ENCODE data around the gene TMEM131. TPM values are rescaled to one million over a fixed set of nuclear protein-coding genes. Genes with fewer than 3 reads are reported as not detected.
"Not testable (repeated sequence)": the region's sequence is repeated elsewhere in the genome, so short reads cannot be mapped to it uniquely, and the experiment has no call there.

TMEM131 gene
- polyA plus RNA-seq, 10 donors: 37.2 to 58.2 (median 44.1) TPM

DNA sequence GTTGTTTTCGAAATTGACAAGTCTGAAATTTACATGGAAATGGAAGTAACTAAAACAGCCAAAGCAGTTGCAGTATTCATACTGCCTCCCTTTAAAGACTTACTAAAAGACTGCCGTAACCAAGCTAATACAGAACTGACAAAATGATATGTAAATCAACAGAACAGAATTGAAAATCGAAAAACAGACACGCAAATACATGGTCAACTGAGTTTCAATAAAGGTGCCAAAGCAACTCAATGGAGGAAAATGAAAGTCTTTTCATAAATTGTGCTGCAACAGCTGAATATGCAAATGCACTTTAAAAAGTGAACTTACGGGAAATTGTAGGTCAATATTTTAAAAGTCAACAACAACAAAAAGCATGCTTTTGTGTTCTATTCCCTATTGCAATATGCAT, 34.2 kb downstream of the TMEM131 start:
- DNase-seq: no peak

DNA sequence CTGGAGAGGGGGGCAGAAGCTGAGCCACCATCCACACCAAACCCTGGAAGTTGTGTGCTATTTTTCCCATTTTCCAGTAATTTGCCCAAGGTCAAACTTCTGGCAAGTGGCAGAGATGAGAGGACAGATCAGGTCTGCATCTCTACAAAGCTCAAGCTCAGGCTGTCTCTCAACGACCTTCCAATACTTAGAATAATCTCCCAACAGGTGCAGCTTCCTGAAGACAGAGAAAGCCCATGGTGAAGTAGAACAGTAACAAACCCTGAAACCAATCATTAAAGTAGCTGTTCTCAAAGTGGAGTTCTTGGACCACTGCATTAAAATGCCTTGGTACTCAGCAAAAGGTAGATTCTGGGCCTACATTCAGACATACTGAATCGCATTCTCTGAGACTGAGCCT, 37.6 kb downstream of the TMEM131 start:
- DNase-seq: no peak

DNA sequence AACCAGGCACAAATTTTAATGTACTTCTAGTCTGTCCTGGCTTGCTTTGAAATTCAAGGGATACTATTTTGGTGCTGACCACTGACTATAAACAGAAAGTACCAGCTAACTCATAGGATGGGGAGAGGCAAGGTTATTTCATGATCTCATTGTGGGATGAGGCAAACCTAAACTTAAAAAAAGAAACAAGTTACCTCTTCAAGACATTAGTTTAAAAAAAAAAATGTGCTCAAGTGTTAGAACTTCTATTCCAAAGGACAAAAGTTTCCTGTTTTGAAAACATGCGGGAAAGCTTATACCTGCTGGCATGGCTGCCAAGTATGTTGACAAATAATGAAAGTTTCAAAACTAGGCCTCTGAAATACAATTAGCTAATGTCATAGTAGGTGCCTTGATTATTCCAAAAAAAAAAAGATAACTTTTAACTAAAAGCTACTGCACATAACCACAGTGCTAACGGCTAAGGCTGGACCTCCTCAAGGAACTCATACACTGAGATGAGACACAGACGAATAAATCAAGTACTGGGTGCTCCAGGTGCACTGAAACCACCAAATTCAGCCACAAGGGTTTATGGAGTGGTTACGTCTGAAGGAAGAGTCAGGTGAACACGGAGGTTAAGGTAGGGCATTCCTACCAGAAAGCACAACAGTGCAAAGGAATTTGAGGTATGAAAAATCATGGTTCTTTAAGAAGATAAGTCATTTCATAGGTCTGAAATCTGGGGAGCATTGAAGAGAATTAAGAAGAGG, 38.1 kb downstream of the TMEM131 start:
- no peak for DNase-seq

DNA sequence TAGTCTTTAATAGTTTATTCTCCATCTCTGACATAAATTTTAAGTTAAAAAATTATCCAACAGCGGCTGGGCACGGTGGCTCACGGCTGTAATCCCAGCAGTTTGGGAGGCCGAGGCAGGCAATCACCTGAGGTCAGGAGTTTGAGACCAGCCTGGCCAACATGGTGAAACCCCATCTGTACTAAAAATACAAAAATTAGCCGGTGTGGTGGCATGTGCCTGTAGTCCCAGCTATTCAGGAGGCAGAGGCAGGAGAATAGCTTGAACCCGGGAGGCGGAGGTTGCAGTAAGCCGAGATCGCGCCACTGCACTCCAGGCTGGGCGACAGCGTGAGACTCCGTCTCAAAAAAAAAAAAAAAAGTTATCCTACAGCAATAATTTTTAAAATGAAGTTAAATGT, 39.0 kb downstream of the TMEM131 start:
- DNase-seq: not testable (repeated sequence)

DNA sequence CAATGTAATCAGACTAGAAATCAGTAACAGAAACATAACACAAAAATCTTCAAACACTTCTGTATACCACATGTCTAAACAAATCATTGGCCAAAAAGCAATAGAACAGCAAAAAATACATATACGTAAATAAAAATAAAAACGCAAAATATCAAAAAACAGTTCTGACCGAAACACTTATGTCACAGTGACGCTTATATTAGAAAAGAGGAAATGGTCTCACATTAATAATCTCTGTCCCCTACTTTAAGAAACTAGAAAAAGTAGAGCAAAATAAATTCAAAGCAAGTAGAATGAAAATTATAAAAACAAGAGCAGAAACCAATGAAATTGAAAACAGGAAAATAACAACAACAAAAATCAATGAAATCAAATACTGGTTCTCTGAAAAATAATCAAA, 41.9 kb downstream of the TMEM131 start:
- DNase-seq: no peak

DNA sequence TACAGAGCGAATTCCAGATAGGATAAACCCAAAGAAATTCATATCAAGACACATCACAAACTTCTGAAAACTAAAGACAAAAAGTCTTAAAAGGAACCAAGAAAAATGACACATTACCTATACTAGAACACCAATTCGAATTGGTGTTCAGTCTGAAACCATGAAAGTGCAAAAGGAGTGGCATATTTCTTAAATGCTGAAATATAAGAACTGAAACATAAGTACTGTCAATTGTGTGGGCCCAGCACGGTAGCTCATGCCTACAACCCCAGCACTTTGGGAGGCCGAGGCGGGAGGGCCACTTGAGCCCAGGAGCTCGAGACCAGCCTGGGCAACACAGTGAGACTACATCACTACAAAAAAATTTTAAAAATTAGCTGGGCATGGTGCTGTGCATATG, 43.4 kb downstream of the TMEM131 start:
- no peak for DNase-seq

DNA sequence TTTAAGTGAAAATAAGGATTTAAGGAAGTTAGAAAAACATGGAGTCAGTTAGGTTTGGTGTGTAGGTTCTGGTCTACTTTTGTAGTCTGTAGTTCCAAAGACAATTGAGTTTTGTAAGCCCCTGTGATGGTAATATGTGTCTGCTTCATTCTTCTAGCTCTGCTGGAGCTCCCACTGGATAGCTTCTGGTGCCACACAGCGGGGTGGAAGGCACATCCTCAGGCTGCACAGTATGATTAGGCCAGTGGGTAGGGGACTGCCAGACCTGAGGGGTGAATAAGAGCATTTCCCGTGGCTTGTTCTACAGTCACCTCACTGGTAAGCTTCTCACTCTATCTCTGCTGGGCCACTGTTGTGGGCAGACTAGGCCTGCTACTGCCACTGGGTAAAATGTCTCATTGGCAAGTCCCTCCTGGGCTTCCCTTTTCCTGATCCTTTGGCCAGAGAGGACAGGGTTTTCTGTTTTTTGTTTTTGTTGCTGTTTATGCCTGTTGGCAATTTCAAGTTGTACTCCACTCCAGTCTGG, 44.5 kb downstream of the TMEM131 start:
- no peak for DNase-seq

DNA sequence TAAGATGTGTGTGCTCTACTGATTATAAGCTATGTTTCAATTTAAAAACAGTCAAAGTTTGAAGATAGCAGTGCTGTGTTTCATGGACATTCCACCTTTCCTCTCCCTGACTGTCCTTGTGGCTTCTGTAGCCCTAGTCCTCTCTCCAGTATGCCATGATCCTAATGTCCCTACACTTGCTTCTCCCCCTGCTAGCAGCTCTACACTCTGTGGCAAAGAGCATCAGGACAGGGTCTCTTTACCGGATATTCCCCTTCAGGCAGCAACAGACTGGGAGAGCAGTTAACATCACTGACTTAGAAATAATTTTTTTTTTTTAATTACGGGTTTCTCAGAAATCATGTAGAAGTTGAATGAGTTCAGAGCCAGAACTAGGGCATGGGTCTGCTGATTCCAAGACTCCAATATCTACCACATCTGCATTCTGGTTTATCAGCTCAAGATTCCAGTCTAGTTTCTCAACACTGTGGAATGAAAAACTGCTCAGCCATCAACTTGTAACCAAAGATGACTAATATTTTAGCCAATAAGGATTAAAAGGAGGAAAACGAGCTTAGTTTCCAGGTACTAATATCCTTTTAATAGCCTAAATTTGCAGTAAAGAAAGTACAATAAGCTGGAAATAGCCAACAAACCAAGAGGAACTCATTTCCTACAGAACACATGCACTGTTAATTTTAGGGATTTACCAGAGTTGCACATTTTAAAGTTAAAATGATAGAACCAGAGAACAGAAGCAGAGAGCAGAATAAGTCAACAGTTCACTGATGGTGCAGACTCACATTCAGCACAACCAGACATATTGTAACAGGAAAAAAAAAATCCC, 45.2 kb downstream of the TMEM131 start:
- DNase-seq: peak in 1 of 3 donors; percentile 79

DNA sequence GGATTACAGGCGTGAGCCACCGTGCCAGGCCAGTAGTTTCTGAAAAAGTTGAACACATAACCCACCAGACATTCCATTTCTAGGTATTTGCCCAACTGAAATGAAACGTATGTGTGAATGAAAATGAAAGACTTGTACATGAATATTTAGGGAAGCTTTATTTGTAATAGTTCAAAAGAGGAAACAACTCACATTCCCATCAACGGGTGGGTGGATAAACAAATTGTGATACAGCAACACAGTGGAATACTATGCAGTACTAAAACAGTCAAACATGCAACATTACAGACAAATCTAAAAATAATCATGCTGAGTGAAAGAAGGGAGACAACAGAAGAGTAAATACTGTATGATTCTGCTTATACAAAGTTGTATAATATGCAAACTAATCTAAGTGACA, 46.8 kb downstream of the TMEM131 start:
- DNase-seq: no peak

DNA sequence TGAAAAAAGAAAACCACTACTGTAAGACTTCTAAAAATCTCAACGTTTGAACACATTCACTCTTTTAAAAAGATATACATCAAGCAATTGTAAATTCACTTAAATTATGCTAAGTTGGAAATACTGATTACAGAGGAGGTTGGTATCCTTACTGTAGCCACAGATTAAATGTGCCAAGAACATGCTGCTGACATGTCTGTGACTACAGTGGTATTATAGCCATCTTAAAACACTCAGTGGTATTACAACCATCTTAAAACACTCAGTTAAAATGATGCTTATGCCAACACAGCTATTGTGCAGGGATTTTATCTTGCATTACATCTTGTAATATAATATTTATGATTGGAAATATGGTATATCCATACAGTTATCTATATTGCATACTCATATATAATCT, 50.0 kb downstream of the TMEM131 start:
- DNase-seq: no peak

DNA sequence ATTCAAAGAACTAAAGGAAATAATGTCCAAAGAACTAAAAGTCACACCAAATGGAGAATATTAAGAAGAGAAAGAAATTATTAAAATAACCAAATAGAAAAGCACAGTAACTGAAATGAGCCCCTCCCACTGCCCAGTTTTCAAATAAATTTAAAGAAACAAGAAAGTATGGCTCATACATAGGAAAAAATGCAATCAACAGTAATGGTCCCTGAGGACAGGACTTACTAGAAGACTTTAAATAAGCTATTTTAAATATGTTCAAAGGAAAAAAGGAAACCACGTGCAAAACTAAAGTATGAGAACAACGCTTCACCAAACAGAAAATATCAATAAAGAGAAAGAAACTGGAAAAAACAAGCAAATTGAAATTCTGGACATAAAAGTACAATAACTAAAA, 58.9 kb downstream of the TMEM131 start:
- DNase-seq: peak in 1 of 3 donors; percentile 39

DNA sequence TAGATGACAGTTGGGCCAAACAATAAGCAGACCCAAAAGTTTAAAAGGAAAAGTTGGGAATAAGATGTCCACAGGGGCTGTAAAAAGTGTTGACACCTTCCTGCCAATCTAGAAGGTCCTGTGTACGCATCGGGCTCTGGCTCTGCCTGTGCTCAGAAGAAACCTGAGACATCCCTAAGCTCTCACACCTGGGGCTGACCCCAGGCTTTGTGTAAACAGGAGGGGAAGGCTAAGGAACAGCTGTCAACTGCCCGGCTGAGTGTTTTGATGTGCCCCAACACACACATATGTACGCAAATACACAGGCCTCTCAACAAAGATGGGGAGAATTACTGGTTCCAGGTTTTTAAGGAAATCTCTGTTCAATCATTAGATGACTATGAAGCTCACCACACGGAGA, 59.5 kb downstream of the TMEM131 start:
- peak; percentile 40 to 50 (median 43) for DNase-seq

DNA sequence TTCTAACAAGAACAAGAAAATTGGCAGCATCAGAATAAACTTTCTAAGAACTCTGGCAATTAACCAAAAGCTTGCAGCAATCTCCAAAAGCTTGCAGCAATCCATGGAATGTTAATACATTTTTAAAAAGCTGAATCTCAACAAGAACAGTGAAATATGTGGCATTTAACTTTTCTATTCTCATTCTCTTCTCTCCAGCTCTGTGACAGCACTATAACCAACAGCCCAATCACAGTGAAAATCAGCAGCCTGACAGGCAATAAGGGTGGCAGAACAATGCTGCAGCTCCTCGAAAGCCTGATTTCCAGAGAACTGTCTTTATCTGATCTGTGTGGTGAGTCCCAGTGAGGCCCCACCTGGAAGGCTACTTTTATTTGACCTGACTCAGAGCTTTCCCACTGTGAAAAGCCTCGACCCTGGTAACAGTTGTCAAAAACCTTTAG, 60.0 kb downstream of the TMEM131 start:
- DNase-seq: peak; percentile 56 to 69 (median 66)

DNA sequence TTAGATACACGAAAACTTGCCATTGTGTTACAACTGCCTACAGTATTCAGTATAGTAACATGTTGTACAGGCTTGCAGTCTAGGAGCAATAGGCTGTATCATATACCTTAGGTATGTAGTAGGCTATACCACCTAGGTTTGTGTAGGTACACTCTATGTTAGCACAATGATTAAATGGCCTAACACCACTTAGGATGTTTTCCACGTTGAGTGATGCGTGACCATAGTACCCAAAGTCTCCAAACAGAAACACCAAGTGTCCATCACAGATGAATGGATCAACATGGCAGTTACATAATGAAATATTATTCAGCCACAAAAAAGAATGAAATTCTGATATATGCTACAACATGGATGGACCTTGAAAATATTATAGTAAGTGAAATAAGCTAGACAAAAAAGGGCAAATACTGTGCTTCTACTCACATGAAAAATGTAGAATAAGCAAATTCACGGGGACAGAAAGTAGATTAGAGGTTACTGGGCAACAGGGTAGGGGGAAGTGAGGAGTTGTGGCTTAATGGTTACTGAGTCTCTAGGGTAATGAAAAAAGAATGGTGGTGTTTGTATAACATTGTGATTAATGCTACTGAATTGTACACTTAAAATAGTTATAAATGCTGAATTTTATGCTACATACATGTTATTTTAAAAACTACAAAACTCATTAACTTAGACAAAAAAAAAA, 62.6 kb downstream of the TMEM131 start:
- DNase-seq: no peak

DNA sequence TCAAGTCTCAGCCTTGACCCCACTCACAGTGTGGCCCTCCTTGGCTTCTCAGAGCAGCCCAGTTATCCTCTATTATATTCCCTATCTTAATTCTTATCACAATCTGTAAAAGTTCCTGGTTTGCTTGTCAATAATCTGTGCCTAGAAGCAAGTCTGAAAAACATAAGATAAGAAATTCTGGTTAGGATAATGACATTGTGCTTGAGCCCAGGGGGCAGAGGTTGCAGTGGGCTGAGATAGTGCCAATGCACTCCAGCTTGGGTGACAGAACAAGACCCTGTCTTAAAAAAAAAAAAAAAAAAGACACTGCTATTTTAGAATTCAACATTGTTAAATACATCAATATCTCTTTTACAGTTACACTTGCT, 63.9 kb downstream of the TMEM131 start:
- no peak for DNase-seq

DNA sequence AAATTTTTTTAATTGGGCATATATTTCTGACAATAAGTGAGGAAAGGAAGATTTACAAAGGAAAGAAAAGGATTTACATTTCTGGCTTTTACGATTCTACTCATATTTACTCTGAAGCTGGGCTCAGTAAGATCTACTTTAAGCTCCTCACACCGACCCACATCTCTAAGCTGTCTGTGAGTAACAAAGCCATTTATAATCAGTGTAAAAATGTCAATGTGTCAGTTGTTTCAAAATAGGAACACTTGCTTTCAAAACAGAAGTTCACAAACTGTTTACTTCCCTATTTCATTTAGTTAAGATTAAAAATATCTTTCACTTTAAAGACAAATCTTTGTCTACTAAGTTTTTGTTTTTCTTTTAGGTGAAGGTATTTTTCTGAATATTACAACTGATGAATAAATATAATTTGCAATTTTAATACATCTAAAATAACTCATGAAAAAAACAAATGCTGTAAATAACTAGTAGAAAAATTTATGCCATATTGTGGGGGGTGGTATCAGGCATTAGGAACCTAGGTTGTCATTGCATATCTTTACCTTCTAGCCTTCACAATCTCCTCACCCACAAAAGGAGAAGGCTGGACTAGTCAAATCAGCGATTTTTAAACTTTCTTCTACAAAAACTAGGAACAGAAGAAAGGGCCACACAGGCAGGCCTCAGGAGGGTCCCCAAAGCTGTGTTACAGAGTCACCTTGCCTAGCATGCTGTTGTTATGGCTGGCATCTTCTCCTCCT, 64.5 kb downstream of the TMEM131 start:
- DNase-seq: no peak

DNA sequence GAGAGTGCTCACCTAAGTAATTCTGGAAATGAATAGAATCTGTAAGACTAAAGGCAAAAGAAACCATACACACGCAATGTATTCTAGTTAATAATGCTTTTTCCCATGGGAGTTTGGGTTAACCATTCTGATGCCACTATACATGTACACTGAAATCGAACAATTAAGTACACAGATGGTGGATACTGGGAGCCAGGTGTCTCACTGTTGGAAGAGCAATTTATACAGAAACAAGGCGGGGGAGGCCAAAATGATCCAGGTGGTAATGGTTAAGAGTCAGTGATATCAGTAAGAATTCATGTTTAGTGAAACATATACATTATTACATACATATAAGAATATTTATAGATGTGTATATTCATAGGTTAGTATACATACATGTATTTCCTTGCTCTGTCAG, 67.2 kb downstream of the TMEM131 start:
- DNase-seq: no peak

DNA sequence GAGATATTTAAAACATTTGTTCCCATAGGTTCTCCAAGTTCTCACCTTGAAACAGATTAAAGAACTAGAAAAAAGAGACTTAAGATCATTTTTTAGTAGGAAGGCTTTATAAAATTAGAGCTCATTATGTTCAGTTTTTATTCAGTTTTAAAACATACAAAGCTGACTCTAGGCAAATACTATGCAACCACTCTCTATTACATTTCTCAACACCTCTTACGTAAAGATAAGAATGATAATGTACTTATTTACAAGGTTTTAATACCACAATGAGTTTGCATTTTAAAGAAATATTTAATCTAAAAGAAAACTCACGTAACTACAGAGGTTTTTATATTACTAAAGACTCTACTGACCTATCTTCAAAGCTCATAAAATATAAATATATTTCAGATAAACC, 68.8 kb downstream of the TMEM131 start:
- DNase-seq: no peak

DNA sequence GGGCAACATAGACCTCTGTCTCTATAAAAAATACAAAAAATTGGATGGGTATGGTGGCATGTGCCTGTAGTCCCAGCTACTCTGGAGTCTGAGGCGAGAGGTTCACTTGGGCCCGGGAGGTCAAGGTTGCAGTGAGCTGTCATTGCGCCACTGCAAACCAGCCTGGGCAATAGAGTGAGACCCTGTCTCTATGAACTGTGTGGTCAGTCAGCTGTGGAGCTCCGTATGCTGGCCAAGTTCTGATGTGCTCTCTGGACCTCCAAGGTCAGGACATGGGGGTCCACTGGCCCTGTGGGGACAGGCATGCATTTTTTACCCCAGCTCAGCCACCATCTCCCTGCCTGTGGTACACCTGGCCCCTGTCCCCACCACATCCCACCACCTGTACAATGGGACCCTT, 71.6 kb downstream of the TMEM131 start:
- no peak for DNase-seq

DNA sequence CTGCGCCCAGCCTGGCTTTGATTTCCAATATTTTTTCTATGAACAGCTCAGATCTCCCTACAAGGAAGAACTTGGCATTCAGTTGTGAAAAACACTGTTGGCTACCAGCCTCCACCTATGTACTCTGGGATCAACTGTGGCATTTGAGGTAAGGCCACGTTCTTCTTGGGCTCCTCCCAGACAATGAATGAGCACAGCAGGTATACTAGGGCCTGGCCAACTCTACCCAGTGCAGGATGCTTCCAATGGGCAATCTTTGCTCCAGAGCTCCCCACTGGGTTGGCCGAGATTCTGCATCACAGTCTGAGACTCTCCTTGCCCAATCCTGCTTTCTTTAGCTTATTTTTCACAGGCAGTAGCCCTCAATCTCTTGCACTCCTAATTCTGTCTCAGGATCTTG, 75.9 kb downstream of the TMEM131 start:
- no peak for DNase-seq

DNA sequence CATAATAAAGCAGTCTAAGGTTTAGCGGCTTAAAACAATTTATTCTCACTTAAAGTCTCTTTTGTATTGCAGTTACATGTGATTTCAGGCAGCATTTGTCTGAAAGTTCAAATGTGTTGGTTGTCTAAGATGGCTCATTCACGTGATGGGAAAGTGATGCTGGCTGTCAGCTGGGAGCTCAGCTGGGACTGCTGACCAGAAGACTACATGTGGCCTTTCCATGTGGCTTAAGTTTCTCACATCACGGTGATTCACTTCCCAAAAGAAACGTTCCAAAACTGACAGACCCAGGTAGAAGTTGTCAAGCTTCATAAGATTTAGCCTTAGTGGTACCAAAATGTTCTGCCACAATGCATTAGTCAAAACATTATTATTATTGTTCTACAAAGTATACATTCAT, 76.9 kb downstream of the TMEM131 start:
- DNase-seq: no peak

DNA sequence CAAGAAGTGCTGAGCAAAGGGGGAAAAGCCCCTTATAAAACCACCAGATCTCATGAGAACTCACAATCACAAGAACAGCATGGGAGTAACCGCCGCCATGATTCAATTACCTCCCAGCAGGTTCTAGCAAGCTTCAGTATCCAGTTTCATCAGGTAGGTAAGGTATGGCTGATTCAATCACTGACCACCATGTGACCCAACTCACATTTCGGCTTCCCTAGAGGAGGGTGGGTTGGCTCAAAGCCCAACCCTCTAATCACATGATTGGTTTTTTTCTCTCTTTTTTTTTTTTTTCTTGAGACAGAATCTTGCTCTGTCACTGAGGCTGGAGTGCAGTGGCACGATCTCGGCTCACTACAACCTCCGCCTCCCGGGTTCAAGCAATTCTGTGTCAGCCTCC, 78.1 kb downstream of the TMEM131 start:
- DNase-seq: not testable (repeated sequence)

Data from muscle of back (tissue), 11 donors.